ENCODE results near the gene NDUFA8. TPM values are rescaled to one million over a fixed set of nuclear protein-coding genes. Genes with fewer than 3 reads are reported as not detected.

The NDUFA8 gene
- total and polyA plus RNA-seq, 10 of the 15 experiments (the other 5 are each of a cell fraction or from before 2014, with no cell fraction given): 44.9 to 159 (median 90.8) TPM

- H3K9ac ChIP-seq (ENCODE audit: control insufficient read depth, insufficient read depth, low read length): no peak overlapping the region
- no peak for FAIRE-seq
- TF ChIP-seq STAT1 (conservative IDR thresholded peaks at IDR 0.05) (no peak), LARP7 (IDR thresholded peaks at IDR 0.05) (no peak), SMC3 (IDR thresholded peaks at IDR 0.05; ENCODE audit: borderline replicate concordance, low read length) (no peak), STAT3 (IDR thresholded peaks at IDR 0.05; ENCODE audit: low read depth, low read length) (no peak), JUND (IDR thresholded peaks at IDR 0.05; ENCODE audit: low read depth, low read length) (no peak), KAT2A (conservative IDR thresholded peaks at IDR 0.05; ENCODE audit: control insufficient read depth, low read depth, low read length) (no peak), KDM1A (IDR thresholded peaks at IDR 0.05; ENCODE audit: borderline replicate concordance) (no peak), ZNF217 (IDR thresholded peaks at IDR 0.05) (no peak), MTA2 (IDR thresholded peaks at IDR 0.05; ENCODE audit: low read depth) (no peak), NRF1 (conservative IDR thresholded peaks at IDR 0.05; ENCODE audit: low read depth, low read length) (no peak), BACH1 (IDR thresholded peaks at IDR 0.05; ENCODE audit: borderline replicate concordance) (no peak)
- TF ChIP-seq, protein P1, sequence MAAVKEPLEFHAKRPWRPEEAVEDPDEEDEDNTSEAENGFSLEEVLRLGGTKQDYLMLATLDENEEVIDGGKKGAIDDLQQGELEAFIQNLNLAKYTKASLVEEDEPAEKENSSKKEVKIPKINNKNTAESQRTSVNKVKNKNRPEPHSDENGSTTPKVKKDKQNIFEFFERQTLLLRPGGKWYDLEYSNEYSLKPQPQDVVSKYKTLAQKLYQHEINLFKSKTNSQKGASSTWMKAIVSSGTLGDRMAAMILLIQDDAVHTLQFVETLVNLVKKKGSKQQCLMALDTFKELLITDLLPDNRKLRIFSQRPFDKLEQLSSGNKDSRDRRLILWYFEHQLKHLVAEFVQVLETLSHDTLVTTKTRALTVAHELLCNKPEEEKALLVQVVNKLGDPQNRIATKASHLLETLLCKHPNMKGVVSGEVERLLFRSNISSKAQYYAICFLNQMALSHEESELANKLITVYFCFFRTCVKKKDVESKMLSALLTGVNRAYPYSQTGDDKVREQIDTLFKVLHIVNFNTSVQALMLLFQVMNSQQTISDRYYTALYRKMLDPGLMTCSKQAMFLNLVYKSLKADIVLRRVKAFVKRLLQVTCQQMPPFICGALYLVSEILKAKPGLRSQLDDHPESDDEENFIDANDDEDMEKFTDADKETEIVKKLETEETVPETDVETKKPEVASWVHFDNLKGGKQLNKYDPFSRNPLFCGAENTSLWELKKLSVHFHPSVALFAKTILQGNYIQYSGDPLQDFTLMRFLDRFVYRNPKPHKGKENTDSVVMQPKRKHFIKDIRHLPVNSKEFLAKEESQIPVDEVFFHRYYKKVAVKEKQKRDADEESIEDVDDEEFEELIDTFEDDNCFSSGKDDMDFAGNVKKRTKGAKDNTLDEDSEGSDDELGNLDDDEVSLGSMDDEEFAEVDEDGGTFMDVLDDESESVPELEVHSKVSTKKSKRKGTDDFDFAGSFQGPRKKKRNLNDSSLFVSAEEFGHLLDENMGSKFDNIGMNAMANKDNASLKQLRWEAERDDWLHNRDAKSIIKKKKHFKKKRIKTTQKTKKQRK (IDR thresholded peaks at IDR 0.05; ENCODE audit: low read depth, low read length): no peak
- TF ChIP-seq, protein P2, sequence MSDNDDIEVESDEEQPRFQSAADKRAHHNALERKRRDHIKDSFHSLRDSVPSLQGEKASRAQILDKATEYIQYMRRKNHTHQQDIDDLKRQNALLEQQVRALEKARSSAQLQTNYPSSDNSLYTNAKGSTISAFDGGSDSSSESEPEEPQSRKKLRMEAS (IDR thresholded peaks at IDR 0.05; ENCODE audit: low read depth, low read length): no peak
- TF ChIP-seq, protein P3, sequence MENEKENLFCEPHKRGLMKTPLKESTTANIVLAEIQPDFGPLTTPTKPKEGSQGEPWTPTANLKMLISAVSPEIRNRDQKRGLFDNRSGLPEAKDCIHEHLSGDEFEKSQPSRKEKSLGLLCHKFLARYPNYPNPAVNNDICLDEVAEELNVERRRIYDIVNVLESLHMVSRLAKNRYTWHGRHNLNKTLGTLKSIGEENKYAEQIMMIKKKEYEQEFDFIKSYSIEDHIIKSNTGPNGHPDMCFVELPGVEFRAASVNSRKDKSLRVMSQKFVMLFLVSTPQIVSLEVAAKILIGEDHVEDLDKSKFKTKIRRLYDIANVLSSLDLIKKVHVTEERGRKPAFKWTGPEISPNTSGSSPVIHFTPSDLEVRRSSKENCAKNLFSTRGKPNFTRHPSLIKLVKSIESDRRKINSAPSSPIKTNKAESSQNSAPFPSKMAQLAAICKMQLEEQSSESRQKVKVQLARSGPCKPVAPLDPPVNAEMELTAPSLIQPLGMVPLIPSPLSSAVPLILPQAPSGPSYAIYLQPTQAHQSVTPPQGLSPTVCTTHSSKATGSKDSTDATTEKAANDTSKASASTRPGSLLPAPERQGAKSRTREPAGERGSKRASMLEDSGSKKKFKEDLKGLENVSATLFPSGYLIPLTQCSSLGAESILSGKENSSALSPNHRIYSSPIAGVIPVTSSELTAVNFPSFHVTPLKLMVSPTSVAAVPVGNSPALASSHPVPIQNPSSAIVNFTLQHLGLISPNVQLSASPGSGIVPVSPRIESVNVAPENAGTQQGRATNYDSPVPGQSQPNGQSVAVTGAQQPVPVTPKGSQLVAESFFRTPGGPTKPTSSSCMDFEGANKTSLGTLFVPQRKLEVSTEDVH (IDR thresholded peaks at IDR 0.05; ENCODE audit: low read depth, partially characterized antibody): no peak
- no peak for ATAC-seq
- CTCF ChIA-PET: no interaction called here
- H3K36me3 ChIP-seq (ENCODE audit: control insufficient read depth in 2 of 2, insufficient read depth in 2 of 2, low read length in 1 of 2): no peaks in the 10 kb centered on the region
- SMC1A ChIA-PET (ENCODE audit: uncharacterized antibody, unreplicated experiment): no interaction called here
- WGBS (ENCODE audit: insufficient coverage, insufficient replicate concordance, low lambda C conversion rate, missing lambda C conversion rate): 42% methylated on average over 3 of the region's 3 CpGs
- H3K27ac ChIP-seq (ENCODE audit: control insufficient read depth, insufficient read depth): no peak overlapping the region
- no peaks in the 10 kb centered on the region for H3K9me3 ChIP-seq (replicated peaks; ENCODE audit: control insufficient read depth, insufficient read depth, low read length)
- intact Hi-C loops (cut with micrococcal nuclease; ENCODE audit: unreplicated experiment) (no loop called here), in situ Hi-C loops (cut with MboI) (no loop called here)
- no peaks in the 10 kb centered on the region for H3K4me1 ChIP-seq (ENCODE audit: control insufficient read depth, insufficient read depth, low read length)
- H3K4me2 ChIP-seq (ENCODE audit: control insufficient read depth, insufficient read depth): no peak overlapping the region
- peaks cover 2 to 8% of the 10 kb centered on the region in 2 experiments; a peak in 3 of 4 replicates for H3K27me3 ChIP-seq (replicated peaks in 1 of 2; ENCODE audit: control insufficient read depth in 2 of 2, insufficient read depth in 2 of 2, low read length in 1 of 2)
- POLR2A ChIA-PET: no interaction called here
- H3K79me2 ChIP-seq (ENCODE audit: control insufficient read depth, insufficient read depth, low read length): no peaks in the 10 kb centered on the region
- no peak for DNase-seq (ENCODE audit: low read depth, low spot score)
- H2AFZ ChIP-seq (ENCODE audit: control insufficient read depth, low read depth, low read length): no peak overlapping the region
- H3K4me3 ChIP-seq: no peak overlapping the region
- BruUV-seq (replicated peaks): no TSS peak
- no peaks in the 10 kb centered on the region for H4K20me1 ChIP-seq (ENCODE audit: control insufficient read depth, insufficient read depth)
- RAD21 ChIA-PET (ENCODE audit: unreplicated experiment): no interaction called here
Measured at GRCh38 chr9:122173670-122174069, 14.1 kb upstream of the NDUFA8 start.

All from GM12878 (cell line).